ENCODE measurements around the gene TMEM134.
A peak's percentile ranks its signal among the peaks of the same experiment; 100 is the strongest.

The TMEM134 gene

DNA sequence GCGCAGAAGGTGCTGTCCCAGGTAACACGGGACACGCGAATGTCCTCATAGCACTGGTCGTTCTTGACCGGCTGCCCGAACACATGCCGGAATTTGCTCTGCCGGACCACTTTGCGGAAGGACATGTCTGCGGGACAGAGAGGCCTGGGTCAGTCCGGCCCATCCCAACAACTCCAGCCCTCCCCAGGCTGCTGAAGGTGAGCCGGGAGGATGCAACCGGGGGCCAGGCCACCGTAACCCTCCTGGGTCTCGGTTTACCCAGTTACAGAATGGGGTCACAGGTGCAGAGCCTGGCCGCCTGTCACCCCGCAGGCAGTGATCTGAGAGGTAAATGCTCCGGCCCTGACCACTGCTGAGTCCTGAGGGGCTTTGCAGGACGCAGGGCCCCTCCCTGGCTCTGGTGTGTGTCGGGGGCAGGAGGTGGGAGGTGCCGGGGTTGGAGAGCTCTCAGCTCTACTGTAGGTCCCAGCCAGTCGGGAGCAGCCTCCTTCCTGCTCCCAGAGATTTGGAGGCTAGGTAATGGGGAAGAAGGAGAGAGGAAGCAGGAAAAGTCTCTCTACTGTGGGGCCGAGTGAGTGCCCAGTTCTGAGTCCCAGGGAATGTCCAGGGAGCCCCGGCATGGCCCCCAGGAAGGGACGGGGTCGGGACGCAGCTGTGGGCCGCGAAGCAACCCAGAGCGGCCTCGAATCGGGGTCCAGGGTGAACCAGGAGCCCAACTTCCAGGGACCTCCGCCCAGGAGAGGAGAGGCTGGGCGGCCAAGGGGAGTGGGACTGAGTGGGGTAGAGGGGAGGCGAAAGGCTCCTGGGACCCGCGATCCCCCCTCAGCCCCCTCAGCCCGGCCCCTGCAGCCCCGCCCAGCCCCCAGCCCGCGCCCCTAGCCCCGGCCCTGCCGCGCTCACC lies 26.3 kb downstream of the TMEM134 start:
- peak overlapping the region; percentile 52 to 98 (median 91) for H3K27ac ChIP-seq
- peak overlapping the region; percentile 52 to 86 (median 79) for H3K4me3 ChIP-seq

DNA sequence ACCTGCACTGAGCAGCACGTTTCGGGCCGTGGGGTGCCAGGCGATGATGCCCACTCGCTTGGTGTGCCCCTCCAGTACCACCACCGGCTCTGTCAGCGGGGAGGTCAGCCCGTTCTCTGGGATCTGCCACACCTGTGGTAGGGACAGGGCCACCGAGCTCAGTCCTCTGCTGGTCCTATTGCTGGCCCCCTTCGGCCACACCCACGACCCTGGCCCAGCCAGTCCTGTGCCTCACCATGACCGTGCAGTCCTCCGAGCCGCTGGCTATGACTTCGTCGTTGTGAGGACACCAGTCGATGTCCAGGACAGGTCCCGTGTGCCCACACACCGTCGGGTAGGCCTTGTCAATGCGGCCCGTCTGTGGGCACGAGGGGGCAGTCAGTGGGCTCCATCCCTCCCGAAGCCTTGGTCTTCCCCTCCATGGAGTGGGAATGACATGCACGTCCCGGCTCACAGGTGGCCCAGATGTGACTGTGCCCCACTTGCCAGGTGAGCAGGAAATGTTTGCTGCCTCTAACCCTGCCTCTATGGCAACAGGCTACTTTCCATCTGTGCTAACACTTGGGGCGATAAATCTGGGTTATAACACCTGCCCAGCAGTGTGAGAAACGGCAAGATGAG lies 27.2 kb downstream of the TMEM134 start:
- peak overlapping the region in 5 of 21 experiments; percentile 6 to 98 (median 93) for H3K27ac ChIP-seq
- no peak overlapping the region for H3K4me3 ChIP-seq

DNA sequence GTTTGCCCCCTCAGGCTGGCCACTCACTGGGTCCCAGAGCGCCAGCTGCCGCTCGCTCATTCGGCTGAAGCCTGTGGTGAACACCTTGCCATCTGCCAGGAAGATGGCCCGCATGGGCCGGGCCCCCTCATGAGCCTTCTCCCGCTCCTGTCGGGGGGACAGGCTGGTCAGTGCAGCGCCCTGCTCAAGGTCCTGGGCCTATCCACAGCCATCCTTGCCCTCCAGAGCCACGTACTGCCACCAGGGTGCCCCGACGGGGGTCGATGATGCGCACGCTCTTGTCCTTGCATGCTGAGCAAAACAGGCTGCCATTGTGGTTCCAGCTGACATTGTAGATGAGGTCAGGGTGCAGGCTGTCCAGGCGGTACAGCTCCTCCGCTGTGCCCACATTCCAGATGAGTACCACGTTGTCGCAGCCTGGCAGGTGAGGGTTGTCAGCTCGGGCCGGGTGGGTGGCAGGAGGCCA lies 27.9 kb downstream of the TMEM134 start:
- H3K4me3 ChIP-seq, result no peak overlapping the region
- H3K27ac ChIP-seq, result peak overlapping the region in 10 of 21 experiments; percentile 11 to 95 (median 60)

DNA sequence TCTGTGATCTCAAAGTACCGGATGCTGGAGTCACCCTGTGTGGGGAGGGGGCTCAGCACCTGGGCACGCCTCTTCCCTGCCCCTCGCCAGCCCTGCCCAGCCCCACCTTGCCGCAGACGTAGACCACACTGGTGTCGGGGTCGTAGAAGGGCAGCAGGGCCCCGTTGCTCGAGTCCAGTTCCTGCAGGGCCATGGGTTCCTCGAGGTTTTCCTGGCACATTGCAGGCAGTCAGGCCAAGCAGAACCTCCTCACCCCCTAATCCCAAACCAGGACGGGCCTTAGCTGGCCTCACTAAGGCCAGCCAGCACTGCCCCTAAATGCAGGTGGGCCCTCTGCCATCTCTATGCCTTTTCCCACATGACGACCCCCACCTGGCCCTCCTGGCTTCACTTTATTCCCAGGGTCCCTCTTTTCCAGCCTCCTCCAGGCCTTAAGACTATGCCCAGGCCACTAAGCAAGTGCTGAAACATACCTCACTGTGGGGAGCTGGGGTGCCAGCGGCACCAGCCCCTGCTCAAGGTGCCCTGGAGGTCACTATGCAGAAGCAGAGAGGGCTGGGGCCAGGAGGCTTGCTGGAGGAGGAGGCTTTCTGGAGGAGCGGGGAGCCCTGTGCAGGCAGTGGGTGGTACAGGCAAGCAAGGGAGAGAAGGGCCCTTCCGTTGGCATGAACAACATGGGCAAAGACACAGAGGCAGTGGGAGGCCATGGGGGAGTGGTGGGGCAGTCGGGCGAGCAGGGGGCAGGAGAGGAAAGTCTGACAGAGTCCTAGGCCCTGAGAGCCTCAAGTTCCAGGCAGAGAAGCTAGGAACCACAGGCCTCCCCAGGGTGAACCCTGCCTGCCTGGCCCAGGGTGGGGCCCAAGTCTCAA lies 28.6 kb downstream of the TMEM134 start:
- Histone ChIP-seq H3K4me3 (peak overlapping the region in 1 of 7 experiments; percentile 48), H3K27ac (peak overlapping the region in 15 of 21 experiments; percentile 7 to 97 (median 53))

DNA sequence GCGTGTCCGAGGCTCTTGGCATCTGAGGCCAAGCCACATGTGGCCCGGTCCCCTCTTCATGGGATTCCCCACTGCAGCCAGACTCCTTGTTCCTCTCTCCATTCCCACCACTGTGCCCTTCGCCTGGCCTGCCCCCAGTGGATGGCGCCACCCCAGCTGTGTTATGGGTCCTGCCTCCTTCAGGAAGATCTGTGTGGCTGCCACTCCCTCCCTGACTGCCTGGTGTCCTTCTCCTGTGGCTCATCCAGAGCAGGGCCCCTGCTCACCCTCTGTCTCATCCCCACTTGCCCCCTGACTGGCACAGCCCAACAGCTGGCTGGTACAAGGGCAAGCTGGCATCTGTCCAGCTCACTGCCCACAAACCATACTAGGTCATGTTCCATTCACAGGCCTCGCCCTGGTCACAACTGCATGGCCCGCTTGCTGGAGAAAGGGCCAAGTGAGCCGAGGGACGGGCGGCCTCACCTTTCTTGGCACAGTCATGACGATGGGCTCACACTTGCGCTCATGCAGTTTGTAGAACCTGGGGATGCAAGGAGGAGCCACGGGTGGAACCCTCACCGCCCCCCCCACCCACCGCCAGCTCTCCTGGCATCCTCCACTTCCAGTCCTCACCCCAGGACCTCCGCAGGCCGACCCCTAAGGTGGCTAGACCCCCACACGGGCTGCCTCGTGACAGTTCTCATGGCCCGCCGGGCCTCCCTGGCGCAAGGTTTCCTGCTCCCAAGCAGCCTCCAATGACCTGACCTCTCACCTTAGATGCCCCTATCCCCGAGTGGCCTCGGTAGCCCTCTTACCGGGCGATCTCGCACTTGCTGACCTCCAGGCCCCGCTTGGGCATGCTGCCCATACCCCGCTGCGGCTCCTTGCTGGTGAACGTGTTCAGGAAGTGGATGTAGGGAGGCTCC lies 29.5 kb downstream of the TMEM134 start:
- Histone ChIP-seq H3K4me3 (peak overlapping the region in 2 of 7 experiments; percentile 3 to 48), H3K27ac (peak overlapping the region in 17 of 21 experiments; percentile 3 to 97 (median 68))

DNA sequence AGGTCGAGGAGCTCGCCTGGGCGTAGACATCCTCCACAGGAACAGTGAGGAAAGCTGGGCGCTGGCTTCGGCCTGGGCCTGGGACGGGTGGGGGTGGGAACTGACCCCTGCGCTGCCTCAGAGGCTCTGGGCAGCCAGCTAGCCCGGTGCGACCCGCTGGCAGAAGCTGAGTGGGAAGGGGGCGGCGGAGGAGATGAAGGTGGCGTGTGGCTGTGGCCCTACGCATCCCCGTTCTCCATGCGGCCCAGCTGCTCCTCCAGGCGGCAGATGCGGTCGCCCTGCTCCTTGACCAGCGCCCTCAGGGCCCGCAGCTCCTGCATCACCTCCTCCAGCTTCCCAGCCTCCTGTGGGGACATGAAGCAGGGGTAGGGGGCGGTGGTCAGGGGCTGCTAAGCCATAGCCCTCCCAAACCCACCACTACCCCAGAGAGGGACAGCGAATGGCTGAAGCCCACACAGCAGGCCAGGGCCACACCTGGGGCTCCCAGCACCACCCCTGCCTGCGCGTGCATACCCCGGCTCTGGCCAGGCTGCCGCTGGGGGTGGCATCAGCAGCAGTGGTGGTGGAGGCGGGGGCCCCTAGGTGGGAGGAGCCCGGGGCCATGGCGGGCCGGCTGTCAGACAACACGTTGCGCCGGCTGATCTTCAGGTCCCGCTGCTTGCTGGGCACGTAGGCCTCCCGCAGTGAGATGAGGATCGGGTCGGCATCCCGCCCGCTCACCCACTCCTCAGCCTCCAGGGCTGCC lies 30.7 kb downstream of the TMEM134 start:
- Histone ChIP-seq H3K27ac (peak overlapping the region in 18 of 21 experiments; percentile 6 to 97 (median 74)), H3K4me3 (peak overlapping the region; percentile 19 to 48 (median 34))

DNA sequence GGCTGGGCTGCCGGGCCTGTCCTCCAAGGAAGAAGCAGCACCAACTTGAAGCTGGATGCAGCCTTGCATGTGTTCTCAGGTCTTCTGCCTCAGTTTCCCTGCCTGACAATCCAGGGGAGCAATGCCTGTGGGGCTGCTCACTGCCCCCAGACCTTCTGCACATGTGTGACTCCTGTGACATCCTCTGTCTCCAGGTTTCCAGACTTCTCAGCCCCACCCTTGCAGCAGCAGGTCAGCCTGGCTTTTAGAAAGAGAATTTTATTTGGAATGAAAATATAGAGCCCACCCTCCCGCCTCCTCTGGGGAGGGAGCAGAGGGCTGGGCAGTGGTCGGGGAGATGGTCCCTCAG lies 31.3 kb downstream of the TMEM134 start:
- H3K4me3 ChIP-seq, result peak overlapping the region; percentile 19 to 48 (median 34)
- H3K27ac ChIP-seq, result peak overlapping the region in 16 of 21 experiments; percentile 21 to 97 (median 80)

DNA sequence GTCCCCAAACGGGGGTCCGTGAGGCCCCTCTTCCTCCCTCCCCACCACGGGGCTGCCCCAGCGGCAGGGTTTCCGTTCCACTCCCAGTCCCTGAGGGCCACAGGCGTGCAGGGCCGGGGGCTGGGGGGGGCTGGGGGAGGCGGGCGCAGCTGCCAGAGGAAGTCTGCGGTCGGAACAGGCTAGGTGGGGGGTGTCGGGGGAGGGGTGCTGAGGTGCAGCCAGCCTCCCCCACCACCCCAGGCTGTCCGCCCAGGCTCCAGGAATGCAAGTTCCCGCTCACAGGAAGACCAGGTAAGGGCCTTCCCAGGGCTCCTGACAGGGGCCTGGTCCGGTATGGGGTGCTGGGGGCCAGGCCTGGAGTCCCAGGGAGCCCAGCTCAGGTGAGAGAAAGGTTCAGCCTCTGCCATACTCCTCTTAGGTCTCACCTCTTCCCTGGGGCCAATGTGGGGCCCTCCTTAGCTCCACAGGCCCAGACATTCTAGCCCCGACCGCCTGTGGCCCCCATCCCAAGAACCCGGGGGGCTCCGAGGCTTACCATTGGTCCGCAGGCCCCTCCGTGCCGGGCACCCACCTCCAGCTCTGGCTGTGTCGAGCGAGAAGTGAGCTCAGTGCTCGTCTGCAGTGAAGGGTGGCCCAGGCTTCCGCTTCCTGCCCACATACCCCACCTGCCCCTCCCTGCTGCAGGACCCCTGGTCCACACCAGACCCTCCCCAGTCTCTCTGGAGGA lies 31.8 kb downstream of the TMEM134 start, which contains the start of gene PTPRCAP:
PTPRCAP (minus strand) TSS at position 601 of the 727 bp plus-strand sequence; CDS start at position 538, 63 bp downstream.
- Histone ChIP-seq H3K27ac (peak within 1 kb of the TSS in 20 of 21 experiments; percentile 6 to 97 (median 70)), H3K4me3 (peak within 1 kb of the TSS; percentile 19 to 48 (median 34))

DNA sequence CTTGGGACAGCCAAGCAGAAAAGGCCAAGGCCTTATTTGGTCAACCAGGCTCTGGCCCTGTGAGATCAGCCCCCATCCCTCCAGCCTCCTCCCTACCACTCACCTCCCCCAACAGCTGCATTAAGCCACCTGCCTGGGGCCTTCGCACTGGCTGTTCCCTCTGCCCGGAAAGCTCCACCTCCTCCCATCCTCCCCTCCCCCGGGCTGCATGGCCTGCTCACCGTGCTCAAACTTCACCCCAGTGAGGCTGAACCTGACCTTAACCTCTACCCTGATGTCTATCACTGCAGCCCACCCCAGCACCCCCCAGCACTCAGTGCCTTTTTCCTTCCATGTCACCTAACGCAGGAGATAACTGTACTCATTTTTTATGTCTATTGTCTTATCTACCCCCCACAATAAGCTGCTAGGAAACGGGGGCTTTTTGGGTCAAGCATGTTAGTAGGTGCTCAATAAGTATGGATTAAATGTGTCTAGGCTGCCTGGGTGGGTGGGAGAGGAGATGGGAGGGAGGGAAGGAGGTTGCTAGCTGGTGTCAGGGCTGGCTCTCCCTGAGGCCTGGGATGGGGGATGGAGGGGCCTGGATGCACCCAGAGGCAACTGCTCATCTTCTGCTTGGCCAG lies 32.5 kb downstream of the TMEM134 start:
- H3K4me3 ChIP-seq, result peak overlapping the region; percentile 19 to 48 (median 34)
- H3K27ac ChIP-seq, result peak overlapping the region in 16 of 21 experiments; percentile 6 to 97 (median 80)

DNA sequence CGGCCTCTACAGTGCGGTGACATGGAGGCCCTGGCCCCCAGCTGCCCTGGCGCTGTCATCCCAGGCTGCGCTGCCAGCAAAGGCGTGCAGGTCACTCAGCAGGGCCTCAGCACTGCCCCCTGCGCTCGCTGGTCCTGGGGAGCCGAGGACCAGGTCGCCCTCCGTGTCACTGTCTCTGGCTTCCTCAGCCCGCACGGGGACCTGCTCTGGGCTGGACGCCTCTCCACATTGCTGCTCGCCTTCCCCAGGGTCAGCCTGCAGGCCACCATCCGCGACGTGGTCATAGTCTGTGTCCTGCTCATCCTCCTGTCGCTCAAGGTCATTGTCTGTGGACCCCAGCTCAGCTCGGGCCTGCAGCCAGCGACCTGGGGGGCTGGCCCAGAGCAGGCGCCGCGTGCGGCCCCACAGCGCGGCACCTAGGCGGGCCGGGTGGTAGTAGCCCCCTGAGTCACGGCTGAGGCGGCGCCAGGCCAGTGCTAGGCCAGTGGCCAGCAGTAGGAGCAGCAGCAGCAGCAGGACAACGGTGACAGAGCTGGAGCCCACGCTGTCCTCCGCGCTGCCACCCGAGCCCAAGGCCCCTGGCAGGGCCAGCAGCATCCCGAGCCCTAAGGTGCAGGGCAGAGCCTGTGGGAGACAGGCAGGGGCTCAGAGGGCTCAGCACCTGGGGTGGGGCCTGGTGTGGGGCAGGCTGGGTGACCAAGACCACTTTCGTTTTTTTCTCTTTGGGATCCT lies 33.2 kb downstream of the TMEM134 start:
- Histone ChIP-seq H3K4me3 (peak overlapping the region; percentile 19 to 48 (median 34)), H3K27ac (peak overlapping the region in 16 of 21 experiments; percentile 6 to 97 (median 74))

DNA sequence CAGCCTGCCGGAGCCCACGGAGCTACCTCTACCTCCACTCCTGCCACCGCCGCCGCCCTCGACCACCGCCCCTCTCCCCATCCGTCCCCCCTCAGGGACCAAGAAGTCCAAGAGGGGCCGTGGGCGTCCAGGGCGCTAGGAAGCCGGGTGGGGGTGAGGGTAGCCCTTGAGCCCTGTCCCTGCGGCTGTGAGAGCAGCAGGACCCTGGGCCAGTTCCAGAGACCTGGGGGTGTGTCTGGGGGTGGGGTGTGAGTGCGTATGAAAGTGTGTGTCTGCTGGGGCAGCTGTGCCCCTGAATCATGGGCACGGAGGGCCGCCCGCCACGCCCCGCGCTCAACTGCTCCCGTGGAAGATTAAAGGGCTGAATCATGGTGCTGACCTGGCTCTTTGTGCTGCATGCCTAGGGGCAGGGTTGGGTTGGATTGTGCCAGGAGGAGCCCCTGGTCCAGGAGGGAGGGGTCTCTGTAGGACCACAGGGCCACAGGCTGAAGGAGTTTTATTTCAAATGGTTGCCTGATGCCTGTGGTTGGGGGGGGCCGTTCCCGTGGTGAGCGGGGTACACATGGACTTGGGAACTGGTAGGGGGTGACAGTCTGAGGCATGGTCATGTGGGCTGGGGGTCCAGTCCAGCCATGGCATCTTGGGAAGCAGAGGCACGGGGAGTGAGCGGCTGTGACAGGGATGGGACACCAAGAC lies 33.9 kb downstream of the TMEM134 start:
- Histone ChIP-seq H3K27ac (peak overlapping the region in 13 of 21 experiments; percentile 14 to 97 (median 80)), H3K4me3 (peak overlapping the region in 4 of 7 experiments; percentile 26 to 48 (median 38))

DNA sequence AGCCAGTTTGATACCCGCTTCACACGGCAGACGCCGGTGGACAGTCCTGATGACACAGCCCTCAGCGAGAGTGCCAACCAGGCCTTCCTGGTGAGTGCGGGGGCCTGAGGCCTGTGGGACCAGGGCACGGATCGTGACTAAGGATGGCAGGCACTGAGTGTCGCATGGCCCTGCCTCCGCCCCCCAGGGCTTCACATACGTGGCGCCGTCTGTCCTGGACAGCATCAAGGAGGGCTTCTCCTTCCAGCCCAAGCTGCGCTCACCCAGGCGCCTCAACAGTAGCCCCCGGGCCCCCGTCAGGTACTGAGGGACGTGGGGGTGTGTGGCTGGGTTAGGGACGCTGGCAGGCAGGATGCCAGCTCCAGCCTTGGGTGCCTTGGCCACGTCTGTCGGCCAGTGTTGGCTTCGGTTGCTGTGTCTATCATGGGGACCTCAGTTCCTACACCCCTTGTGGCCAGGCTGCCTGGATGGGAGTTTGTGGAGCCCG lies 34.6 kb downstream of the TMEM134 start:
- Histone ChIP-seq H3K27ac (peak overlapping the region in 10 of 21 experiments; percentile 14 to 97 (median 60)), H3K4me3 (peak overlapping the region in 1 of 7 experiments; percentile 5)

DNA sequence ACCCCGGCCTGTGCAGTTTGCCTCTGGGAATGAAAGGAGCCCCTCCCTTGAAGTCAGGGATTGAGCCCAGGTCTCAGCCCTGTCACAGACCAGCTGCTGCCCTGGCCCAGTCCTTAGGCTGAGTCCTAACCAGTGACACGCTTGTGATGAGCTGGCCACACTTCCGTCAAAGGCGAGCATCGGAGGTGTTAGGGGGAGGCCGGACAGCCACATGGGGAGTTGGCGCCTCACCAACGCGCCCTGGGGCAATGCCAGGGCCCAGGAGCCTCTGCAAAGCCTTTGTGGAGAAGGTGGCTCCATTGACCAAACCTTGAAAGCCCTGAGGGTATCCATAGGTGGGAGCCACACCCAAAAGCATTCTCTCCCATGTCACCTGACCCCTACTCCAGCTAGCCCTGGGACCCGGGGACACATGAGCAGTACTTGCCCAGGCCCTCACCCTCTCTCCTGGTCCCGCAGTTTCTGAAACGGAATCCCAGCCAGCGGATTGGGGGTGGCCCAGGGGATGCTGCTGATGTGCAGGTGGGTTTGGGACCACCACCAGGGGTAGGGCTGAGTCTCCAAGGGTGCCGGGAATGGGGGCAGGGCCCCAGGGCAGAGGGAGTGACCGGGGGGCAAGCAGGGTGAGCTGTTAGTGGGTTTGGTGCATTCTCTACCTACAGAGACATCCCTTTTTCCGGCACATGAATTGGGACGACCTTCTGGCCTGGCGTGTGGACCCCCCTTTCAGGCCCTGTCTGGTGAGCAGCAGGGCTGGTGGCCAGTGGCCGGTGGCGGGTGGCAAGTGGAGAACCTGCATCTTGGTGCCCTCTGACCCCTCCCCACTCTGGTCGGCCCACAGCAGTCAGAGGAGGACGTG lies 35.3 kb downstream of the TMEM134 start:
- Histone ChIP-seq H3K4me3 (no peak overlapping the region), H3K27ac (peak overlapping the region in 10 of 21 experiments; percentile 12 to 97 (median 51))

Measured in skin epidermis (tissue), 12 donors.